K562 (cell line): ENCODE data around the gene TMC4. TPM values are rescaled to one million over a fixed set of nuclear protein-coding genes. Genes with fewer than 3 reads are reported as not detected.

Source experiments
- ARNT ChIP-seq, 2 experiments: fragments of 450-650 bp; IDR thresholded peaks; 2 replicates each; pipeline ENCODE4 v1.6.1; 2016; ENCODE audit warnings: mild to moderate bottlenecking in 1 of 2
- CBX8 ChIP-seq: fragments of 200-600 bp; sonication (generic); IDR thresholded peaks from 2 replicates; pipeline ENCODE4 v1.6.1; 2012; ENCODE audit warnings: borderline replicate concordance, mixed run types, low read depth, mild to moderate bottlenecking, moderate library complexity, mixed read lengths, low read length, control low read depth, inconsistent platforms; ENCODE audit not compliant: poor library complexity, severe bottlenecking; ENCODE audit errors: extremely low read depth
- CHD7 ChIP-seq: fragments of 200-600 bp; sonication (generic); IDR thresholded peaks from one replicate; pipeline ENCODE4 v1.6.1; 2012; ENCODE audit warnings: mild to moderate bottlenecking, low read depth, low read length, inconsistent platforms
- DEAF1 ChIP-seq: fragments of 450-650 bp; formaldehyde crosslinking; IDR thresholded peaks from 2 replicates; pipeline ENCODE4 v1.4.0; 2020; ENCODE audit warnings: mild to moderate bottlenecking, moderate library complexity
- HDAC8 ChIP-seq: fragments of 450-650 bp; IDR thresholded peaks from 2 replicates; pipeline ENCODE4 v1.6.1; 2016; ENCODE audit warnings: mild to moderate bottlenecking, missing genetic modification characterization, moderate library complexity, missing compliant biosample characterization
- KLF13 ChIP-seq: fragments of 450-650 bp; IDR thresholded peaks from 2 replicates; pipeline ENCODE4 v1.6.1; 2016; ENCODE audit warnings: missing genetic modification characterization, low read depth, mild to moderate bottlenecking, missing compliant biosample characterization, moderate library complexity, borderline replicate concordance
- SMAD3 ChIP-seq: fragments of 450-650 bp; formaldehyde crosslinking; conservative IDR thresholded peaks from 2 replicates; pipeline ENCODE4 v1.4.0; 2020; ENCODE audit warnings: mild to moderate bottlenecking
- TFAP4 ChIP-seq: sonication (generic); formaldehyde crosslinking; IDR thresholded peaks from 2 replicates; pipeline ENCODE4 v1.8.0; 2022; ENCODE audit warnings: missing genetic modification reagents, mild to moderate bottlenecking, moderate library complexity, borderline replicate concordance
- ZNF146 ChIP-seq: IDR thresholded peaks from one replicate; pipeline ENCODE4 v1.6.1; 2018; ENCODE audit warnings: missing compliant biosample characterization; ENCODE audit not compliant: unreplicated experiment
- ZNF280A ChIP-seq: fragments of 450-650 bp; IDR thresholded peaks from 2 replicates; pipeline ENCODE4 v1.6.1; 2018; ENCODE audit warnings: mild to moderate bottlenecking, low read depth; ENCODE audit not compliant: partially characterized antibody
- ZNF589 ChIP-seq: fragments of 200-800 bp; sonication (Bioruptor generic); IDR thresholded peaks from 2 replicates; pipeline ENCODE4 v1.6.1; 2016; ENCODE audit warnings: low read depth, missing genetic modification characterization, missing compliant biosample characterization
- polyA plus RNA-seq, 8 experiments: library from polyadenylated mRNA; depleted of rRNA in 4 of 8; stranded (reverse) in 5 of 8; unstranded in 3 of 8; fragments of >200 nt; fragmentation: Nextera tagmentation in 2 of 8; fragmentation: Illumina TruSeq in 1 of 8; extraction: Ambion mirVana in 2 of 8; extraction: Trizol in 1 of 8; gene quantifications; 2 replicates each; pipeline versions ENCODE4 v1.2.1 to v1.2.3, GENCODE V29; 2011 to 2014; ENCODE audit warnings: inconsistent platforms in 1 of 8, missing spikeins in 1 of 8
- total RNA-seq, 7 experiments: library from RNA; depleted of rRNA in 6 of 7; stranded (reverse); fragments of >200 nt in 6 of 7; fragmentation: Illumina TruSeq in 2 of 7; extraction: Trizol in 2 of 7; gene quantifications; 2 replicates each; pipeline versions ENCODE4 v1.2.1 to v1.2.3, GENCODE V29; 2011 to 2021; ENCODE audit warnings: low replicate concordance in 1 of 7

TMC4 gene
- total and polyA plus RNA-seq, 9 of the 15 experiments (the other 6 are each of a cell fraction or from before 2014, with no cell fraction given): 0.12 to 0.79 (median 0.36) TPM; not detected in 2

- TF ChIP-seq CHD7 (no peak), ZNF280A (no peak), HDAC8 (tag) (no peak), ARNT (IDR thresholded peaks at IDR 0.05) (no peak), DEAF1 (no peak), ZNF589 (CRISPR knock-in tag) (no peak), ZNF146 (no peak), TFAP4 (CRISPR knock-in tag) (no peak), SMAD3 (CRISPR knock-in tag) (no peak), CBX8 (no peak), KLF13 (tag) (no peak)
Measured at GRCh38 chr19:54160182-54160811, 12.7 kb downstream of the TMC4 start (continued).
